HG02763 (cell line): ENCODE measurements around the gene SCFD2.

Experiments used
- ATAC-seq: cut with Tn5 transposase; IDR thresholded peaks from one replicate; pipeline ENCODE4 v1.9.1; 2021; ENCODE audit warnings: mild to moderate bottlenecking, moderate library complexity; ENCODE audit not compliant: unreplicated experiment

SCFD2 gene

GRCh38 chr4:52942936-52943335 is 422.9 kb downstream of the SCFD2 start:
- no peak for ATAC-seq

- ATAC-seq, result no peak
These were observed 424.4 kb downstream of the SCFD2 start for GRCh38 chr4:52941450-52941849.

GRCh38 chr4:52939739-52940138 is 426.1 kb downstream of the SCFD2 start:
- no peak for ATAC-seq

GRCh38 chr4:52939325-52939724 is 426.5 kb downstream of the SCFD2 start:
- ATAC-seq, result no peak

DNA sequence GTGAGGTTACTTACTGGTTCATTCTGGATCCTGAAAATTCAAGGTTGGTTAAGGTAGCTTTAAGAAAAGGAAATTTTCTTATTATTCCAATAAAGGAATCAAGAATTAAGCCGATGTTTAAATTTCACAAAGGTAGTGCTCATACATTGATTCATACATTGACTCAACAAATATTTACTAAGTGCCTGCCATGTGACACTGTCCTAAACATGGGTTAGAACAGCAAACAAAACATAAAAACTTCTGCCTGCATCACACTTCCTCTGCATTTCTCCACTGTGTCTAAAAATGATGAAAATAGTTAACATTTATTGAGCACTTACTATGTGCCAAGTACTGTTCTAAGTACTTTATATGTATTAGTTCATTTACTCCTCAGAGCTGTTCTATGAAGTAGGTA is 428.0 kb downstream of the SCFD2 start:
- ATAC-seq, result no peak

GRCh38 chr4:52936729-52937128 is 429.1 kb downstream of the SCFD2 start:
- no peak for ATAC-seq

GRCh38 chr4:52935317-52935716 is 430.5 kb downstream of the SCFD2 start:
- no peak for ATAC-seq

DNA sequence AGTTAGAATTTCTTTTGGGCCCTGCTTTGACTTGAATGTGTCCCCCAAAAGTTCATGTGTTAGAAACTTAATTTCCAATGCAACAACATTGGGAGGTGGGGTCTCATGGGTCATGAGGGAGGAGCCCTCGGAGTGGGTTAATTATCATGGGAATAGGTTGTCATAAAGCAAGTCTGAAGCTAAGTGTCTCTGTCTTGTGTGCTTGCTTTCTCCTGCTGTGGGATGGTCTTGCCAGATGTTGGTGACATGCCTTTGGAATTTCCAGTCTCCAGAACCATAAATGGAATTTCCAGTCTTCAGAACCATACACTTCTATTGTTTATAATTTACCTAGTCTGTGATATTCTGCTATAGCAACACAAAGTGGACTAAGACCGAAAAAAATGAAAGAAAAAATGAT is 432.1 kb downstream of the SCFD2 start:
- no peak for ATAC-seq

DNA sequence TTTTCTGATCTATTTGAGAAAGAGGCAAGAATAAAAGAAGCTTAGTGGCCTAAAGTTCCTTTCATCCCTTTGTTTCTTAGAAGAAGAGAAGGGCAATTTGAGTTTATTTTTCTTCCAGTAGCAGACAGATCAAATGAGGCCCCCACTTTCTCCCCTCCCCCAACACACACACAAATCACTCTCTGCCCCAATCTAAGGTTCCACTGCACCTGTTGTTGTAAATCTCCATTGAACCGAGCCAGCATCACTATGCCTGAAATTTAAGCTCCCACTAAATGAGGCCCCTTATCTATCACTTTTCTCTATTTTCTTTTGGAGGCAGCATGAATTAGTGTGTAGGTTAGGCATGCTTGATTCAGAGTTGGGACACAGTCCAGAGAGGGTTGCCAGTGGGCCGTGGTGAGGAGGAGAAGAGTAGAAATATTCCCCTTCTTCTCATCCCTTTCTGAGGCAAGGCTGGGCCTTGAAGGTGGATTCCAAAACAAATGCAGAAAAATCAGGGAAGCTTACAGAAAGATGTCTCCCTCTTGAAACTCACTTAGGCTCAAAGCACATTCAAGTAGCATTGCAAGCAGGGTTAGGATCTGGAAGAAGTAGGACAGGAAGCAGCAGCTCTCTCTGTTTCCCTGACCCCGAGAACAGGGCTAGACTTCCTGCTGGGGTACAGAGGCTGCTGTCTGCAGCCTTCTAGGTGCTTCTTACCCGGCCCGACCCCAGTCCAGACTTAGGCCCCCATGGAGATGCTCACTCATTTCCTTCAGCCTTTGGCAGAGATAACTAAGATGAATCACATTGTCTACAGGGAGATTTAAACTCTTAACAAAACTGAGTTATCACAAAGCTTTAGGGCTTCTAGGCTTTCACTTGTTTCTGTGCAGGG is 433.0 kb downstream of the SCFD2 start:
- no peak for ATAC-seq

GRCh38 chr4:52931243-52931642 is 434.6 kb downstream of the SCFD2 start:
- ATAC-seq, result no peak

- no peak for ATAC-seq
These were observed 439.5 kb downstream of the SCFD2 start for GRCh38 chr4:52926196-52926974.

GRCh38 chr4:52925531-52925968 is 440.3 kb downstream of the SCFD2 start:
- no peak for ATAC-seq

GRCh38 chr4:52919461-52919860 is 446.4 kb downstream of the SCFD2 start:
- ATAC-seq, result no peak

DNA sequence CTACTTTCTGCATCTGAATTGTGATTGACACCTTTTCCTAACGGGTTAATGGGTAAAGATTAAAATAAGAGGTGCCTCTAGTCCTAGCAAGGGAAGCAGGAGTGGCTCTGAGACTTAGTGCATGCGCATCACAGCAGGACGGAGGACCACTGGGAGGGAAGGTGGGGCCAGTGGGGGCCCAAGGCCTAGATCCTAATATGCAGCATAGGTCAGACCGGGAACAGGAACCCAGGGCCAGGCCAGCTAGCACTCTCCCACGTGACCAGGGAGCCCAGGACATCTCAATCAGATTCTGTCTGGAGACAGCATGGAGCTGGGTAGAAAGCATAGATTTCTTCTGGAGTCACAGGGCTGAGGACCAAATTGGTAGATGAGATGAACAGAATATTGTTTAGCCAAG is 448.0 kb downstream of the SCFD2 start:
- ATAC-seq, result no peak

DNA sequence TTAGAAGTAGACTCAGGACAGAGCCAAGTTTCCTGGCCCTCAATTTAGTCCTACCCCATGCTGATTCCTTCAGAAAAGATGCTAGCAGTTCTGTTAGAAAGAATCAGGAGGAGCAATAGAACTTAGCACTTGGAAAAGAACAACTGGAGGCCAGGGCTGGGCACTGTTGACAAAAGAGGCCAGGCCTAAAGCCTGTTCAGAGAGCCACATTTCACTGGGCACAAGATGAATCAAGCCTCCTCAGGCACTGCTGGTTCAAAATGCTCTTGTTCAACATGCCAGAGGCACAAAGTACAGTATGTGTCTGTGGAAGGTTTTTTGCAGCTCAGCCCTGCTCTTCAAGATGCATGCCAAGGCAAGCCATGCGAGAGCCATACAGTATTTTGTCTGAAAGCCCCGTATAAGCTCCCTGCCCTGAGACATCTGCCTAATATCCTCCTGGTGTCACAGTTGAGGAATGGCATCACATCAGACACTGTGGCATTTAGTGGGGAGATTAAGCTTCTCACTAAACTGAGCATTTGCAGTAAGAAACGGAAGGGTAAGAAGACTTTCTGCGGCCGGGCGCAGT is 450.0 kb downstream of the SCFD2 start:
- no peak for ATAC-seq

- ATAC-seq, result no peak
These were observed 450.7 kb downstream of the SCFD2 start for GRCh38 chr4:52915191-52915590.

DNA sequence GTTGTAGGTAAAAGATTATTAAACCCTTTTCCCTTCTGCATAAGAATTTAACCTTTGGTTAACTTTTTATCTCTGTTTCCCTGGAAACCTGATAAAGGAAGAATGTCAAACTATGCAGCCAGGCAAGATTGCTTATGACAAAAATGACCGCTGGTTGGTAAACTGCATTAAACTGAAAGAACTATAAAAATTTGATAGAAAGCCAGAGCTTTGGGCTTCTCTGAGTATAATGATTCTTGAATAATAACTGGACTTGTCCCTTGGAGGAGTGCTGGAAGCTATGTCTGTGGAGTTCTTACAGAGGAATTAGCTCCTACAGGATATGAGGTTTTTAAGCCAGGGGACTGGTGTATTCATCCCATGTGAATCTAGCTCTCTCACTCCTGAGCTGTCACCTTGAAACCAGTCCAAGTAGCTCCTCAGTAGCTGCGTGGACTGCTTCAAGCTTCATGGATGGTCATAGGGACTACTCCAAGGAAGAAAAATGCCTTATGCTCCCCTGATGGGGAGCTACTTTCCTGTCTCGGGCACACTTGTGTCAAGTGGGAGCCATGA is 451.7 kb downstream of the SCFD2 start:
- no peak for ATAC-seq

- no peak for ATAC-seq
These were observed 453.3 kb downstream of the SCFD2 start for GRCh38 chr4:52912608-52913007.

DNA sequence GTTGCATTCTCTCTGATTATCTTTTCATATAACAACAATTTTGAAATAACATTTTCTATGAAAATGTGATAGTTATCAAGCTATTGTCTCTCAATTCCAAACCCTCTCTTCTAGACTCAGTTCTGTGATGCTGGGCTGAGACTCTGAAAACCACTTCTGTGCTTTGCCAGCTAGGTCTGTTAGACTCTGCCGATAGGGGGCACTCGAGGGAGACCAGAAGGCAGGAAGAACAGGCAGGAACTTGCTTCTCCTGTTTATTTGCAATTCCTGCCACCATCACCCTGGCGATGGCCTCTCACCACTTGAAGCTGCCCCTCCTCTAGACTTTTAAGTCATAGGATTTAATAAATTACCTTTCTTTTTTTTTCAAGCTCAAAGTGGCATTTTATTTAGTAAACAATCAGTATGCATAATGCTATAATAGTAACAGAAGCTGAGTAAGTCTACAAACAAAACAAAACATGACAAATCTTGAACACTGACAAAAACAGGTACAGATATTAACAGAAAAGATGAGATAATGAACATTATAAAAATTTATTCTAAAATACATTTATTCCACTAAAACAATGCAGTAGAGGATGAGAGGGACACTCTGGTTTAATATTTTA is 454.1 kb downstream of the SCFD2 start:
- peak; percentile 64 for ATAC-seq

GRCh38 chr4:52910115-52910514 is 455.7 kb downstream of the SCFD2 start:
- no peak for ATAC-seq

DNA sequence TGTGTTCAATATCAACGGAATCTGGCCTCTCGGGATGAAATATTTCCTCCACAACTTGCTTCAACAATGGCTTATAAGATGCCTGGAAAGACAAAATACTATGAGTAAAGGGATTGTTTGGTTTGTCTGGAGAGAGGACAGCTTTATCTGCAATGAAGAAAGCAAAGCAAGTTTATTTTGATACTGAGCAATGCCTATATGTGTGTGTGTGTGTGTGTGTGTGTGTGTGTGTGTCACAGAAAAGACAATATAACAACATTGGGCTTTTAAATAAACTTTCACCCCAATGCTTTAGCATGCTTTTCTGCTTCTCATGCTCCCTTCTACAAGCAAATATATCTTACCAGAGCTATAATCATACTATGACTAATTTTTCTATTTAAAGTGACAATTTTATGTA is 458.4 kb downstream of the SCFD2 start:
- no peak for ATAC-seq
